Measurements from ENCODE around the gene NOSIP.

The NOSIP gene

GRCh38 chr19:49594993-49595818, 14.8 kb upstream of the NOSIP start:
- DNase-seq, result no peak

DNA sequence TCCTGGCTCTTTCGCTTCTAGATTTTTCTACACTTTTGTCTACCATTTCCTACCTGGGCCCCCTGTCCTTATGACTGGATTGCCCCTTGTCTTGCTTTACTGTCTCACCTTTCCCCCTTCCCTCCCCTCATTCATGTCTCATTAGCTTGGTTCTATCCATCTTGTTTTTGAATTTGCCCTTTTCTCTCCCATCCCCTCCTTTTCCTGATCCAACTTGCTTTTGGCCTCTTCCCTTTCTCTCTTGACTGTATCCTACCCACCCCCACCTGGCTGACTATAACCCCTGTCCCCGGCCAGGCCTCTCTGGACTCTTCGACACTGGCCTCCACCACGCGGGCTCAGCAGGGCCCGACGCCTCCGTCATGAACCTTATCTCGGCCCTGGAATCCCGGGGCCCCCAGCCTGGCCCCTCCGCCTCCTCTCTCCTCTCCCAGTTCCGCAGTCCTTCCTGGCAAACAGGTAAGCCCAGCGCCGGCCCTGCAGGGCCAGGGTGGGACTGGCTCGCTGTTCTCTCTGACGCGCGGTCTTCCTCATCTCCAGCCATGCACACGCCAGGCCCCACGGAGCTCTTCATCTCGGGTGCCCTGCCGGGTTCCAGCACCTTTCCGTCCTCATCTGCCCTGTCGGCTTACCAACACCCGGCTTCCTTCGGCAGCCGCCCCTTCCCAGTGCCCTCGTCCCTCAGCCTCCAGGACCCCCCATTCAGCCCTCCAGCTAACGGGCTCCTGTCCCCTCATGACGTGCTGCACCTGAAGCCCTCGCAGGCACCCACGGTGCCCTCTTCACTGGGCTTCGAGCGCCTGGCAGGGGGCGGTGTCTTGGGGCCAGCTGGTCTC, 14.0 kb upstream of the NOSIP start:
- DNase-seq, result no peak

GRCh38 chr19:49593233-49594113, 13.1 kb upstream of the NOSIP start:
- DNase-seq, result peak; percentile 91

DNA sequence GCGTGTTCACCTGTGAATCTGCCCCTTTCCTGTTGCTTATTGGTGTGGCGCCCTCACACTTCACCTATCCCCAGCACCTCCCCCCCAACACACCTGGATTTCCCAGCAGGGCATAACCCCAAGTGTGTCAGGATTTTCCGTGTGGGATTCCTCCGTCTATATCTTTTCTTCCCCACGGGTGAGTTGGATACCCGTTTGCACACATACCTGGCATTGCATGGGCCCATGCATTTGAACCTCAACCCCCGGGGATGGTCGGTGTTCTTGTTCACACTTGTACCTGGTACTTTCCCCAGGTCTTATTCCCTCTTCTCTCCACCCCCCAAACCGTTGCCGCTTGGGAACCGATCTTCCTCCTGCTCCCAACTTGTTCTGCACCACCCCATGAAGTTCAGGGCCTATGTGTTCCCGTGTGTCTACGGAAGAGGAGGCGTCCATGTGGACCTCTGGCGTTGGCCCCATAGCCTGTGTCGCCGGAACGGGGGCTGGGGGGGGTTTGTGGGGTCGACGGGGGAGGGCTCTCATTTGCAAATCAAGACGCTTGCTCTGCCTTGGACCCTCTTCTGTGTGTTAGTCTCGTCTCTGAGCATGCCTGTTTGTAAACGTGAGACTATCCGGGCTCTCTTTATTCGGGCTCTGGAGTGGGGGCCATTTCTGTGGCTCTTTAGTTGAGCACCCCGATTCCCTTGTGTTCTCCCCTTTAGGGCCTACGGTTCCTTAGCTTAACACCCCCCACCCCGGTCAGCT, 12.3 kb upstream of the NOSIP start:
- DNase-seq, result no peak

DNA sequence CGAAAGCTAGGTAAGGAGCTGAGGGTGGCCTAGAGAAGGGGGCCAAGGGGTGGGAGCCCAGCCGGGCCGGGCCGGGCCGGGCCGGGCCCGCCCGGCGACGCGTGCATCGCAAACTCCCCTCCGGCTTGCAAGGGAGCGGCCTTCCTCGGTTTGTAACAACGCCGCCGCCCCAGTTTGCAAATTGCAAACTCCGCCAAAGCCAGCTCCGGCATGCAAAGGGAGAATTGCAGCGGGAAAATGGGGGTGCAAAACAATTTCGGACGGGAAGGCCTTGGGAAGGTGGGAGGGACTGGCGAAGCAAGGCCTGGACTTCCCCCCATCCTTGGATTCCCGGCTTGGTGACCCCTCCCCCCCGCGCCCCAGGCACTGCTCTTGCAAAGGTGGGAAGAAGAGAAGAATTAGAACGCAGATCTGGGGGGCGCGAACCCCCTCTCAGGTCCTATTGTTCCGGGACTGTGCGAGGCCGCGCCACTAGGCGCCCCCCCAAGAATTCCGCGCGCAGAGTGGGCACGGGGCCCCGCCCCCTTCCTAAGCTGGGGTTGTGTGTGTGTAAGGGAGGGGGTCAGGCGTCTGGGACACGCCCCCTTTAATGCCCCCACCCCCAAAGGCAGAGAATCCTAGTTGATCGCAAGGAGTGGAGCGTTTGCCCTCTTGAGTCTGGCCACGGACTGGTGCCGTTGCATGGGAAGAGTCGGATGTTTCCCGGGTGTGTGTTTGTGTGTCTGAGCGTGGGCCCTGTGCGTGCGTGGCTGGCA, 11.6 kb upstream of the NOSIP start:
- peak; percentile 53 for DNase-seq

DNA sequence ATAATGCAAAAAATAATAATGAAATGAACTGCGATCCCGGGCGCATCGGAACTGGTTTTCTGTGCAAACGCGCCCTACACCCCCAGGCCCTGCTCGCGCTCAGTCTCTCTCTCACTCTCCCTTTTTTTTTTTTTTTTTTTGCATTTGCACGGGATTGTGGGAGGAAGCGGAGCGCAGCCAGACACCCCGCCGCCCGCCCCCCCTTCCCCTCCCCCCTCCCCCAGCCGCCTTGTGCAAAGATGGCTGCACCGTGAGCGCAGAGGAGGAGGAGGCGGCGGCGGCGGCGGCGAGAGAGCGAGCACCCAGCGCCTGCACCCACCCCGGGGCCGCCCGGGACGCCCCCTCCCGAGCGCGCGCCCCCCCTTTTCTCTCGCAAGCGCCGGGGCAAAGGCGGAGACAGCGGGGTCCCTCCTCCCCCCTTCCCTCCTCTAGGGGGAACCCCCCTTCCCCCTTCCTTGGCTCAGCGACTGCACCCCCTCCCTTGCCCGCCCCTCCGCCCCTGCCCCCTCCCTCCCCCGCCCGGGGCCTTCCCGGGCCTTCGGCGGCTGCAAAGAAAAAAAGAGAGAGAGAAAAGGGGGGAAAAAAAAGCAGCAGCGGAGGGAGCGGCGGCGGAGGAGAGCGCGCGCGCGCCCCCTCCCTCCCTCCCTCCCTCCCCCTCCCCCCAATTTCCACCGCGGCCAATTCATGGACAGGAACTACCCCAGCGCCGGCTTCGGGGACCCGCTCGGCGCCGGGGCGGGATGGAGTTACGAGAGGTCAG, 10.8 kb upstream of the NOSIP start, which contains the start of gene PRR12:
Gene PRR12, plus strand, starts transcription at position 212 of the 760 bp plus-strand sequence. Its CDS starts 473 bp downstream, at position 685.
- peak; percentile 71 for DNase-seq

DNA sequence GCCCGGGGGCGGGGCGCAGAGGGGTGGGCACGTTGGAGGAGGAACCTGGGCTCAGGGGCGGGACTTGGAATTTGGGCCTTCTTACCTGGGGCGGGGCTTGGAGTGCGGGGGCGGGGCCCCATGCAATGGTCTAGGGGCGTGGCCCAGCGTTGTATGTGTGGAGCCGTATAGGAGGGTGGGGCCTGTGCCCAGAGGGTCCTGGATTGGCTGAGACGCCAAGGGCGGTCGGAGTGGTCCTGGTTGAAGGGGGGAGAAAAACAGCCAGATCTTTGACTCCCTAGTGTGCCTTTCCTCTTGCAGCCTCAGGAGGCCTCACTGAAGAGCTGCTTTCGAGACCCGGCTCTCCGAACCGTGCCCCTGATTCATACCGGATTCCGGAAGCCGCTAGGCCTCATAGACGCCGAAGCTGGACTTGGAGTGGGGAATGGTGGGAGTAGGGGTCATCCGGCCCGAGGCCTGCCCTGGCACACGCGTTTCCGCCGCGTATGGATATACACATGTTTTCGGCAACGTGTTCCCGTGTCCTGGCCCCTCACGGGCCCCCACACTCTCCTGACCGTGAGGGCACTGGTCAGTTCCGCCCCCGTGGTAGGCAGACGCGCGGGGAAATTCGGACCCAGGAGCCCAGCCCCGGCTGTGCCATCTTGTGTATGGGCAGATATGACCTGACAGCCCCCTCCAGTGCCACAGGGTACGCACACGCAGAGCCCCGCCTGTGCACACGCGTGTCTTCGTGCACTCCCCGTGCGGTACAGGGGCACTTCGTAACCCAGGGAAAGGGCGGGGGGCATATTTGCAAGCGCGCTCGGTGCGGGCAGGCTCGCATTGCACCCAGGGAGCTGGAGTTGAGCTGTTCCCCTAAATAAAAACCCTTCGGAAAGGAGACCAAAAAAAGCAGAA, 10.0 kb upstream of the NOSIP start:
- peak; percentile 93 for DNase-seq

GRCh38 chr19:49589502-49589905, 9.1 kb upstream of the NOSIP start:
- no peak for DNase-seq

DNA sequence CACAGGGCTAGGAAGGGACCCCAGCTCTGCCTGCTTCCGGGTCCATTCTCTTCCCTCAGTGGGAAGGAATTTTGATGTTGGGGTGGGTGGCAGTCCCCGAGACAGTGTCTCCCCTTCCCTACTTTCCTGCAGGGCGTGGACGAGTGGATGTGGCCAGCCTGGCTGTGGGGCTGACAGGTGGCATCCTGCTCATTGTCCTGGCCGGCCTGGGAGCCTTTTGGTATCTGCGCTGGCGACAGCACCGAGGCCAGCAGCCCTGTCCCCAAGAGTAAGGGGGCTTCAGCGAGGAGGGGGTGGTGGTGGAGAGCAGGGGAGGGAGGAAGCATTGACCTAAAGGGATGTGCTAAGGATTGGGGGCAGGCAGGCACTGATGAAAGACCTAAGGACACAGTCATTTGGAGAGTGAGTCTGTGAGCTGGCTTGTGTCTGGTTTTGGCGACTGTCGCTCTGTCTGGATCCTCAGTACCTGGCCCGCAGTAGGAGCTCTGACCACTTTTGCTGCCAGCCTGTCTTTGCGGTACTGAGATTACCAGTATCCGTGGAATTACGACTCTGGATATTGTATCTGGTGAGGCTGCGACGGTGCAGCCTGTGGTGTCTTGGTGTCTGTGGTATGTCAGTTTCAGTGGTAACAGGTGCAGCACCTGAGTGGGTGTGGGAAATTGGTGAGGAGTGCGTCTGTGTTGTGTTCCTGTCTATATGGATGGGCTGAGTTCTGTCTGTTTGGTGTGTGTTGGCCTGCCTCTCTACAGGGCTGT, 8.2 kb upstream of the NOSIP start:
- DNase-seq, result no peak

- no peak for DNase-seq
Measured at GRCh38 chr19:49587227-49587626, 6.9 kb upstream of the NOSIP start.

DNA sequence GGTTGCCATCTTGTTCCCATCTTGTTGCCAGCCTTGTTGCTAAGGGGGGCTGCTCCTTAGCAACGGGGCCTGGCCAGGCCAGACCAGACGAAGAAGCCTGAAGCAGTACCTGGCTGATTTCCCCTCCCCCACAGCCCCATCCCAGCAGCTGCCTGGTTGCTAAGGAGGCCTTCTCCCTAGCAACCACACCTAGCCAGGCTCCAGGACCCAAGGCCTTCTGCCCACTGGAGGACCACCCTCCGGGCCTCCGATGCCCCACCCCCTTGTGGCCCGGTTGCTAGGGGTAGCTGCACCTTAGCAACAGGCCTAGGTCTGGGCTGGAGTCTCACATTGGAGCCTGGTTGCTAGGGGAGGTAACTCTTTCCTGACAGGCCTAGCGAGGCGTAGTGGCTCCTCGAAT, 4.7 kb upstream of the NOSIP start:
- no peak for DNase-seq

- no peak for DNase-seq
Measured at GRCh38 chr19:49583239-49583638, 2.9 kb upstream of the NOSIP start.

GRCh38 chr19:49581007-49581508, 702 bp upstream of the NOSIP start, which contains the start of gene PRRG2:
Gene PRRG2, plus strand, starts transcription at chr19:49581316. Its CDS starts 1,904 bp downstream, at chr19:49583220.
- no peak for DNase-seq

GRCh38 chr19:49579947-49580263, 451 bp downstream of the NOSIP start:
- no peak for DNase-seq

DNA sequence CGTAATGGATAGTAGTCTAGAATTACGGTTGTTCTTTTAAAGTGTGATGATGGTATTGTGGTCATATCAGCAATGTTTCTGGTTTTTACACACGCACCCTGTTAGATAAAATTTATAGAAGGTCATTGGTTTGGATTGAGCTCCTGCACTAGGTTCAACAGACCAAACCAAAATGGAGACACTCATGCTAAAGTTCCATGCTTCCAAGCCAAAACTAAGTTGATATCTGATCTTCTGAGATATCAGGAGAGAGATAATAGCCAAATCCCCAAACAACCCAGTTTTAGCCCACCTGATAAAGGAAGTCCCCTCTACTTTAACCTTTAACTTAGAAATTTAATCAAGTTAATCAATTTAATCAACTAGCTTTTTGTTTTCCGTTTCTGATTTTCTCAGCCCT, 1.2 kb downstream of the NOSIP start:
- DNase-seq, result no peak

DNA sequence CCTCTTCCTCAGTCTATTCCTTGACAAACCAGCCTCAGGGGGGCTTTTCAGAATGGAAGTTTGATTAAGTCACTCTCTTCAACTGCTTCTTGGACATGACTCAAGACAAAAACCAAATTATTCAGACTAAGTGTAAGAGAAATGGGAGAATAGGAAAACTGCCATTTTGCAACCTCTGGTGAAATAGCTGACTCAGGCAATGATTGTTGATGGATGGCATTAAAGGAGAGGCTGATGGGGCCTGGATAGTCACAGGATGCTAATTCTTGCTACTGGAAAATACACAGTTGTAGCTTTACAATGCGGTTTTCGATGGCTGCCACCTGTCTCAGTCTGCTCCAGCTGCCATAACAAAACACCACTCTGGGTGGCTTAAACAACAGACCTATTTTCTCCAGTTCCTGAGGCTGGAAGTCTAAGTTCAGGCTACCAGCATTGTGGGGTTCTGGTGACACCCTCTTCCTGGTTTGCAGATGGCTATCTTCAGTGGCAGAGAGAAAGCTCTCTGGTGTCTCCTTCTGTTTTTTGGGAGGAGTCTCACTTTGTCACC, 6.1 kb downstream of the NOSIP start:
- no peak for DNase-seq

- no peak for DNase-seq
Measured at GRCh38 chr19:49573425-49573824, 6.9 kb downstream of the NOSIP start.

DNA sequence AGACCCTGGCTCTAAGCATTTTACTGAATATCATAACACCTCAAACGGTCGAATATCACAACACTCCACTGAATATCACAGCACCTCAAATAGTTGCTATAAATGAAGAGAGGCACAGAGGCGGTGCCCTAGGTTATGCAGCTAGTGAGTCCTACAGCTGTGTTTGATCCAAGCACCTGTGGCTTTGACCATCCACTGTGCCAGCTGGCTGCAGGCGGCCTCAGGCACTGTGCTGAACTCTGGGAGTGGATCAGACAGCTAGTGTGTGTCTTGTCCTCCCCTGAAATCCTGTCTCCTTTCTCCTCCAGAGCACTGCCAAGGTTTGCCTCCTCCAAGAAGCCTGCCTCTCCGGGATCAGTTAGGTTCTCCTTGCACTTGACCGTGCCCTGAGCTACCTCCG, 7.3 kb downstream of the NOSIP start:
- no peak for DNase-seq
